IMR-90 (cell line): ENCODE data around the gene MRPL54. TPM values are rescaled to one million over a fixed set of nuclear protein-coding genes. Genes with fewer than 3 reads are reported as not detected.

ENCODE experiments used
- ATAC-seq: fragments of 200-7000 bp; cut with Tn5 transposase; 2 replicates; pipeline ENCODE4 v1.9.1; 2020; ENCODE audit warnings: low read depth, mild to moderate bottlenecking, moderate library complexity
- BruUV-seq: library from RNA; stranded (reverse); fragments of 400-500 nt; replicated peaks from 2 replicates; lab custom pipeline; 2021; lab: Mats Ljungman, UMichigan
- CTCF ChIA-PET: fragments of 300-600 bp; formaldehyde crosslinking; extraction: SDS; loops from one replicate; lab custom pipeline; 2021; ENCODE audit warnings: antibody characterized with exemption; lab: Yijun Ruan, JAX
- POLR2A ChIA-PET: fragments of 300-600 bp; sonication (Branson Sonifier 250); formaldehyde crosslinking; loops from one replicate; lab custom pipeline; 2022; ENCODE audit warnings: antibody characterized with exemption; ENCODE audit not compliant: unreplicated experiment; lab: Charles Lee
- DNase-seq: peaks from one replicate; pipeline ENCODE4 v3.0.0; 2013
- H2AFZ ChIP-seq: replicated peaks from 2 replicates; pipeline ENCODE3; 2013; ENCODE audit warnings: low read length, mild to moderate bottlenecking; ENCODE audit not compliant: poor library complexity
- H2AK5ac ChIP-seq: 2 replicates; pipeline ENCODE4 v1.6.1; 2013; ENCODE audit warnings: low read depth, low read length, inconsistent platforms
- H2AK9ac ChIP-seq: replicated peaks from 2 replicates; pipeline ENCODE3; 2013; ENCODE audit warnings: mild to moderate bottlenecking, low read depth, low read length, moderate library complexity; ENCODE audit not compliant: poor library complexity
- H2BK120ac ChIP-seq: 2 replicates; pipeline ENCODE4 v1.6.1; 2013; ENCODE audit warnings: low read depth, low read length, inconsistent platforms
- H2BK15ac ChIP-seq: 3 replicates; pipeline ENCODE4 v1.6.1; 2013; ENCODE audit warnings: low read depth, low read length, inconsistent platforms
- H2BK20ac ChIP-seq: 2 replicates; pipeline ENCODE4 v1.6.1; 2013; ENCODE audit warnings: low read depth, mild to moderate bottlenecking, inconsistent platforms, low read length, moderate library complexity
- H2BK5ac ChIP-seq: 2 replicates; pipeline ENCODE4 v1.6.1; 2013; ENCODE audit warnings: mild to moderate bottlenecking, low read depth, low read length, inconsistent platforms; ENCODE audit not compliant: poor library complexity, severe bottlenecking
- H3K14ac ChIP-seq: replicated peaks from 2 replicates; pipeline ENCODE4 v1.6.1; 2013; ENCODE audit warnings: low read depth, low read length, inconsistent platforms
- H3K18ac ChIP-seq: 2 replicates; pipeline ENCODE4 v1.6.1; 2013; ENCODE audit warnings: low read depth, low read length, control low read depth
- H3K23ac ChIP-seq: 2 replicates; pipeline ENCODE4 v1.6.1; 2013; ENCODE audit warnings: low read depth, low read length, inconsistent platforms
- H3K27ac ChIP-seq: 2 replicates; pipeline ENCODE4 v1.5.1; 2013; ENCODE audit warnings: mild to moderate bottlenecking, control low read depth, low read length; ENCODE audit not compliant: insufficient read depth
- H3K27me3 ChIP-seq: 2 replicates; pipeline ENCODE4 v1.6.1; 2013; ENCODE audit warnings: low read length; ENCODE audit not compliant: control insufficient read depth, insufficient read depth
- H3K36me3 ChIP-seq: 2 replicates; pipeline ENCODE4 v1.6.1; 2013; ENCODE audit warnings: low read length, mixed read lengths; ENCODE audit not compliant: control insufficient read depth, insufficient read depth
- H3K4ac ChIP-seq: 2 replicates; pipeline ENCODE4 v1.6.1; 2013; ENCODE audit warnings: low read depth, low read length, inconsistent platforms
- H3K4me1 ChIP-seq: 2 replicates; pipeline ENCODE4 v1.6.1; 2013; ENCODE audit warnings: low read length, mixed read lengths; ENCODE audit not compliant: control insufficient read depth, insufficient read depth
- H3K4me2 ChIP-seq: 2 replicates; pipeline ENCODE4 v1.6.1; 2013; ENCODE audit warnings: low read depth, mild to moderate bottlenecking, control low read depth, low read length, moderate library complexity
- H3K4me3 ChIP-seq: 2 replicates; pipeline ENCODE4 v1.5.1; 2013; ENCODE audit warnings: low read depth, mild to moderate bottlenecking, control low read depth, low read length, moderate library complexity; ENCODE audit not compliant: insufficient read depth
- H3K56ac ChIP-seq: 2 replicates; pipeline ENCODE4 v1.6.1; 2013; ENCODE audit warnings: low read length, inconsistent platforms; ENCODE audit not compliant: insufficient read depth; ENCODE audit errors: extremely low read depth
- H3K79me1 ChIP-seq, 2 experiments: 2 replicates each; pipeline ENCODE4 v1.6.1; 2013; ENCODE audit warnings: low read length in 2 of 2, inconsistent platforms in 1 of 2, low read depth in 1 of 2
- H3K9ac ChIP-seq: 2 replicates; pipeline ENCODE4 v1.6.1; 2013; ENCODE audit warnings: low read depth, low read length, control low read depth
- H3K9me1 ChIP-seq: 2 replicates; pipeline ENCODE4 v1.6.1; 2013; ENCODE audit warnings: low read length, inconsistent platforms; ENCODE audit not compliant: insufficient read depth
- H3K9me3 ChIP-seq: 2 replicates; pipeline ENCODE4 v1.6.1; 2013; ENCODE audit warnings: low read length; ENCODE audit not compliant: control insufficient read depth, insufficient read depth
- H4K20me1 ChIP-seq: 2 replicates; pipeline ENCODE4 v1.6.1; 2013; ENCODE audit warnings: low read length, inconsistent platforms; ENCODE audit not compliant: insufficient read depth
- H4K5ac ChIP-seq: 2 replicates; pipeline ENCODE4 v1.6.1; 2013; ENCODE audit warnings: mild to moderate bottlenecking, low read depth, low read length, control low read depth
- H4K8ac ChIP-seq, 2 experiments: 2 replicates each; pipeline ENCODE4 v1.6.1; 2013; ENCODE audit warnings: low read depth in 2 of 2, low read length in 2 of 2, control low read depth in 1 of 2, inconsistent platforms in 1 of 2
- H4K91ac ChIP-seq: 2 replicates; pipeline ENCODE4 v1.6.1; 2013; ENCODE audit warnings: low read depth, low read length, inconsistent platforms; ENCODE audit not compliant: insufficient read depth
- BHLHE40 ChIP-seq: fragments of 150-350 bp; IDR thresholded peaks from 2 replicates; pipeline ENCODE4 v1.6.1; 2016; ENCODE audit warnings: mild to moderate bottlenecking, low read depth, low read length
- CEBPB ChIP-seq: IDR thresholded peaks from 2 replicates; pipeline ENCODE4 v1.6.1; 2012; ENCODE audit warnings: low read depth, low read length, improper control_type of control experiment
- CHD1 ChIP-seq: IDR thresholded peaks from 2 replicates; pipeline ENCODE4 v1.6.1; 2012; ENCODE audit warnings: low read depth, low read length, improper control_type of control experiment
- FOS ChIP-seq: fragments of 150-350 bp; IDR thresholded peaks from 2 replicates; pipeline ENCODE4 v1.6.1; 2016; ENCODE audit warnings: low read depth, low read length
- MAFK ChIP-seq: IDR thresholded peaks from 2 replicates; pipeline ENCODE4 v1.6.1; 2012; ENCODE audit warnings: low read depth, low read length, improper control_type of control experiment
- MAZ ChIP-seq: IDR thresholded peaks from 2 replicates; pipeline ENCODE4 v1.6.1; 2012; ENCODE audit warnings: low read depth, mild to moderate bottlenecking, low read length, improper control_type of control experiment, moderate library complexity, borderline replicate concordance
- MXI1 ChIP-seq: IDR thresholded peaks from 2 replicates; pipeline ENCODE4 v1.6.1; 2012; ENCODE audit warnings: low read depth, mild to moderate bottlenecking, low read length, moderate library complexity, borderline replicate concordance
- NFE2L2 ChIP-seq: fragments of 150-350 bp; IDR thresholded peaks from 2 replicates; pipeline ENCODE4 v1.6.1; 2016; ENCODE audit warnings: low read depth, mild to moderate bottlenecking, low read length
- POLR2A ChIP-seq: IDR thresholded peaks from 2 replicates; pipeline ENCODE4 v1.6.1; 2012; ENCODE audit warnings: mild to moderate bottlenecking, low read depth, low read length
- RAD21 ChIP-seq: IDR thresholded peaks from 2 replicates; pipeline ENCODE4 v1.6.1; 2012; ENCODE audit warnings: low read length, improper control_type of control experiment
- RCOR1 ChIP-seq: IDR thresholded peaks from 2 replicates; pipeline ENCODE4 v1.6.1; 2012; ENCODE audit warnings: mild to moderate bottlenecking, low read length, improper control_type of control experiment; ENCODE audit not compliant: insufficient replicate concordance
- SMC3 ChIP-seq: fragments of 150-350 bp; IDR thresholded peaks from 2 replicates; pipeline ENCODE4 v1.6.1; 2016; ENCODE audit warnings: low read depth, mild to moderate bottlenecking, antibody characterized with exemption, low read length, moderate library complexity
- WGBS, 2 experiments: methylation state at CpG; one replicate each; pipeline versions ENCODE4 v1.1.5 to v1.1.7; 2013; ENCODE audit warnings: missing lambda C conversion rate in 2 of 2; ENCODE audit not compliant: insufficient read length in 1 of 2; ENCODE audit errors: extremely low coverage in 2 of 2; 5-methylcytosine and 5-hydroxymethylcytosine counted together
- dilution Hi-C: fragments of 300-500 bp; cut with HindIII; formaldehyde crosslinking; loops from one replicate; pipeline ENCODE4 v1.14.3; 2018; ENCODE audit warnings: low sequenced_read_pairs; ENCODE audit not compliant: unreplicated experiment
- in situ Hi-C: fragments of 300-500 bp; cut with MboI; formaldehyde crosslinking; loops from 3 replicates; pipeline ENCODE4 v1.14.3; 2019; ENCODE audit warnings: low sequenced_read_pairs, inconsistent platforms, mixed read lengths
- intact Hi-C: fragments of 100-400 bp; cut with micrococcal nuclease; formaldehyde crosslinking; loops from 2 replicates; pipeline ENCODE4 v1.10.0; 2022
- polyA plus RNA-seq, 3 experiments: library from polyadenylated mRNA; depleted of rRNA; stranded (reverse); fragments of >200 nt; gene quantifications; 2 replicates each; pipeline ENCODE4 v1.2.3, GENCODE V29; 2012; ENCODE audit warnings: low replicate concordance in 1 of 3
- total RNA-seq: library from RNA; depleted of rRNA; stranded (reverse); fragments of >200 nt; gene quantifications from 2 replicates; pipeline ENCODE4 v1.2.3, GENCODE V29; 2012
- TF ChIP-seq, protein P1 (sequence below): fragments of 150-350 bp; IDR thresholded peaks from 2 replicates; pipeline ENCODE4 v1.6.1; 2016; ENCODE audit warnings: low read depth, mild to moderate bottlenecking, low read length, moderate library complexity, borderline replicate concordance
- TF ChIP-seq, protein P2 (sequence below): conservative IDR thresholded peaks from 2 replicates; pipeline ENCODE4 v1.5.1; 2012; ENCODE audit warnings: mild to moderate bottlenecking, low read depth, low read length, improper control_type of control experiment

Gene MRPL54
- total and polyA plus RNA-seq, 2 of the 4 experiments (the other 2 are of a cell fraction), result 55.9 to 75.7 TPM

DNA sequence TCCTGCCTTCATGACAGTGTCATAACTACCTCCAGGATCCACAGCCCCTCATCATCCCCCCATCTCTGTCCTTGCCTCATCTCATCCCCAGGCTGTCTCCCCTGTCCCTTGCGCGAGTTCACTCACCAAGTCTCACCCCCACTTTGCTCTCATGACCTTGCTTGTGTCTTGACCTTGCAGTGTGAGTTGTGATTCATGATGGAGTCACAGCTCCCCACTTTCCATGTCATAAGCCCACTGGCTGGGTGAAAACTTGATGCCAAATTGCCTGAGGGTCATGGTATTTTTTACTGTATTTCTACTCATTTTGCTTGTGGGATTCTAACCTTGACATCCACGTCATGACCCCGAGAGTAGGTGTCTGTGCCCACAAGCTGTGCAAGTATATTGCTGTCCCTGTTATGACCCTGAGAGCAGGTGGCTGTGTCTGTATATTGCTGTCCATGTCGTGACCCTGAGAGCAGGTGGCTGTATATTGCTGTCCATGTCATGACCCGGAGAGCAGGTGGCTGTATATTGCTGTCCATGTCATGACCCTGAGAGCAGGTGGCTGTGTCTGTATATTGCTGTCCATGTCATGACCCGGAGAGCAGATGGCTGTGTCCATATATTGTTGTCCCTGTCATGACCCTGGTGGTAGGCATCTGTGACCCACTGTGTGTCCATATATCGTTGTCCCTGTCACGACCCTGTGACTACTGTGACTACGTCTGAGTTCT is 24.8 kb upstream of the MRPL54 start:
- Histone ChIP-seq H2BK15ac (no peak overlapping the region), H3K4ac (no peak overlapping the region), H3K18ac (no peak overlapping the region), H3K4me3 (no peak overlapping the region), H2BK20ac (no peak overlapping the region), H2AFZ (no peak overlapping the region), H4K20me1 (no peaks in the 10 kb centered on the region), H2AK9ac (no peak overlapping the region), H4K8ac (no peak overlapping the region), H3K4me2 (no peak overlapping the region), H3K27ac (no peak overlapping the region), H3K79me1 (no peaks in the 10 kb centered on the region), H3K14ac (no peak overlapping the region), H3K56ac (no peak overlapping the region), H3K27me3 (peaks cover 11% of the 10 kb centered on the region), H3K4me1 (no peaks in the 10 kb centered on the region), H4K91ac (no peak overlapping the region), H3K36me3 (no peaks in the 10 kb centered on the region), H4K5ac (no peak overlapping the region), H3K9me1 (peaks cover 8% of the 10 kb centered on the region; the same call in 1 of the 2 replicates), H3K9ac (no peak overlapping the region), H2AK5ac (no peak overlapping the region), H3K9me3 (no peaks in the 10 kb centered on the region), H3K23ac (no peak overlapping the region), H2BK5ac (no peak overlapping the region), H2BK120ac (no peak overlapping the region)
- POLR2A ChIA-PET, result interaction anchor here (1.0 kb wide), 1 partner anchor 25 kb away, joined by 4 read pairs; the partner anchor contains the start of gene MRPL54
- no TSS peak for BruUV-seq
- ATAC-seq, result no peak
- in situ Hi-C loops, result no loop called here
- TF ChIP-seq MAFK (no peak), CHD1 (no peak), POLR2A (no peak), MXI1 (no peak), SMC3 (no peak), MAZ (no peak), RAD21 (no peak), CEBPB (no peak), FOS (no peak), BHLHE40 (no peak), RCOR1 (no peak), NFE2L2 (no peak)
- TF ChIP-seq, protein P1, sequence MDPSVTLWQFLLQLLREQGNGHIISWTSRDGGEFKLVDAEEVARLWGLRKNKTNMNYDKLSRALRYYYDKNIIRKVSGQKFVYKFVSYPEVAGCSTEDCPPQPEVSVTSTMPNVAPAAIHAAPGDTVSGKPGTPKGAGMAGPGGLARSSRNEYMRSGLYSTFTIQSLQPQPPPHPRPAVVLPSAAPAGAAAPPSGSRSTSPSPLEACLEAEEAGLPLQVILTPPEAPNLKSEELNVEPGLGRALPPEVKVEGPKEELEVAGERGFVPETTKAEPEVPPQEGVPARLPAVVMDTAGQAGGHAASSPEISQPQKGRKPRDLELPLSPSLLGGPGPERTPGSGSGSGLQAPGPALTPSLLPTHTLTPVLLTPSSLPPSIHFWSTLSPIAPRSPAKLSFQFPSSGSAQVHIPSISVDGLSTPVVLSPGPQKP, result no peak
- TF ChIP-seq, protein P2, sequence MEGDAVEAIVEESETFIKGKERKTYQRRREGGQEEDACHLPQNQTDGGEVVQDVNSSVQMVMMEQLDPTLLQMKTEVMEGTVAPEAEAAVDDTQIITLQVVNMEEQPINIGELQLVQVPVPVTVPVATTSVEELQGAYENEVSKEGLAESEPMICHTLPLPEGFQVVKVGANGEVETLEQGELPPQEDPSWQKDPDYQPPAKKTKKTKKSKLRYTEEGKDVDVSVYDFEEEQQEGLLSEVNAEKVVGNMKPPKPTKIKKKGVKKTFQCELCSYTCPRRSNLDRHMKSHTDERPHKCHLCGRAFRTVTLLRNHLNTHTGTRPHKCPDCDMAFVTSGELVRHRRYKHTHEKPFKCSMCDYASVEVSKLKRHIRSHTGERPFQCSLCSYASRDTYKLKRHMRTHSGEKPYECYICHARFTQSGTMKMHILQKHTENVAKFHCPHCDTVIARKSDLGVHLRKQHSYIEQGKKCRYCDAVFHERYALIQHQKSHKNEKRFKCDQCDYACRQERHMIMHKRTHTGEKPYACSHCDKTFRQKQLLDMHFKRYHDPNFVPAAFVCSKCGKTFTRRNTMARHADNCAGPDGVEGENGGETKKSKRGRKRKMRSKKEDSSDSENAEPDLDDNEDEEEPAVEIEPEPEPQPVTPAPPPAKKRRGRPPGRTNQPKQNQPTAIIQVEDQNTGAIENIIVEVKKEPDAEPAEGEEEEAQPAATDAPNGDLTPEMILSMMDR, result no peak
- DNase-seq, result no peak
- CTCF ChIA-PET, result no interaction called here
- intact Hi-C loops, result no loop called here
- dilution Hi-C loops, result no loop called here
- WGBS, 2 experiments, result 64% methylated on average over 8 of the region's 10 CpGs; no CpG with 5 or more reads in 1 of the 2 experiments
